K562 (cell line): Measurements from ENCODE around the gene PIGK. TPM values are rescaled to one million over a fixed set of nuclear protein-coding genes. Genes with fewer than 3 reads are reported as not detected.

Experiments
- ATAC-seq: fragments of 200-7000 bp; cut with Tn5 transposase; 3 replicates; pipeline ENCODE4 v1.9.1; 2020; ENCODE audit warnings: moderate library complexity
- BruUV-seq: library from RNA; stranded (reverse); fragments of 400-500 nt; replicated peaks from 2 replicates; lab custom pipeline; 2021; lab: Mats Ljungman, UMichigan
- CTCF ChIA-PET: fragments of 300-600 bp; formaldehyde crosslinking; extraction: SDS; loops from one replicate; lab custom pipeline; 2021; ENCODE audit warnings: low intra/inter-chr PET ratio; lab: Yijun Ruan, JAX
- POLR2A ChIA-PET: fragments of 300-600, 350-650 bp; sonication (Branson Sonifier 250); formaldehyde crosslinking; extraction: SDS; loops from one replicate; lab custom pipeline; 2021; ENCODE audit warnings: antibody characterized with exemption, inconsistent platforms; lab: Yijun Ruan, JAX
- DNase-seq, 4 experiments: peaks; one replicate each; pipeline versions ENCODE4 v3.0.0 to v3.0.0-alpha.2; 2011 to 2018; ENCODE audit warnings: low spot score in 3 of 4, mixed read lengths in 3 of 4; ENCODE audit errors: extremely low read depth in 1 of 4
- FAIRE-seq: peaks from 2 replicates; lab custom pipeline; 2011; peaks lifted over from hg19 to GRCh38; lab: Jason Lieb, UNC
- H2AFZ ChIP-seq: 2 replicates; pipeline ENCODE4 v1.6.0; 2011; ENCODE audit warnings: low read depth, low read length, control low read depth, inconsistent platforms
- H3K27ac ChIP-seq: fragments of 200-600 bp; 3 replicates; pipeline ENCODE4 v1.8.0; 2011; ENCODE audit warnings: low read depth, mild to moderate bottlenecking, control low read depth, inconsistent platforms, low read length, moderate library complexity, mixed read lengths; ENCODE audit errors: extremely low read depth
- H3K27me3 ChIP-seq, 2 experiments: fragments of 300-600 bp in 1 of 2; 2 replicates in 1 of 2; 3 replicates in 1 of 2; pipeline versions ENCODE4 v1.6.0 to v1.8.0; 2011; ENCODE audit warnings: inconsistent platforms in 2 of 2, low read length in 2 of 2, mild to moderate bottlenecking in 1 of 2, mixed read lengths in 1 of 2, moderate library complexity in 1 of 2; ENCODE audit not compliant: control insufficient read depth in 2 of 2, insufficient read depth in 2 of 2
- H3K36me3 ChIP-seq: fragments of 300-600 bp; 3 replicates; pipeline ENCODE4 v1.8.0; 2011; ENCODE audit warnings: mild to moderate bottlenecking, low read length, inconsistent platforms; ENCODE audit not compliant: control insufficient read depth, insufficient read depth
- H3K4me1 ChIP-seq, 2 experiments: fragments of 200-600 bp in 1 of 2; replicated peaks in 1 of 2; 2 replicates in 1 of 2; 3 replicates in 1 of 2; pipeline versions ENCODE4 v1.5.1 to v1.8.0; 2011; ENCODE audit warnings: inconsistent platforms in 2 of 2, low read length in 2 of 2, mild to moderate bottlenecking in 1 of 2, mixed read lengths in 1 of 2, moderate library complexity in 1 of 2; ENCODE audit not compliant: control insufficient read depth in 2 of 2, insufficient read depth in 2 of 2
- H3K4me2 ChIP-seq: 2 replicates; pipeline ENCODE4 v1.6.1; 2011; ENCODE audit warnings: low read length, control low read depth, inconsistent platforms, mixed read lengths; ENCODE audit not compliant: insufficient read depth
- H3K4me3 ChIP-seq: fragments of 200-600 bp; sonication (generic), shearing (Covaris generic); 2 replicates; pipeline ENCODE4 v1.5.1; 2016; ENCODE audit warnings: control low read depth, inconsistent platforms
- H3K79me2 ChIP-seq: fragments of 200-600 bp; 3 replicates; pipeline ENCODE4 v1.8.0; 2011; ENCODE audit warnings: low read length, inconsistent platforms; ENCODE audit not compliant: control insufficient read depth, insufficient read depth
- H3K9ac ChIP-seq, 2 experiments: 2 replicates each; pipeline versions ENCODE4 v1.6.0 to v1.6.1; 2011; ENCODE audit warnings: low read depth in 2 of 2, low read length in 2 of 2, control low read depth in 1 of 2, inconsistent platforms in 1 of 2, mild to moderate bottlenecking in 1 of 2, mixed read lengths in 1 of 2; ENCODE audit not compliant: insufficient read depth in 1 of 2
- H3K9me1 ChIP-seq: one replicate; pipeline ENCODE4 v1.6.0; 2011; ENCODE audit warnings: inconsistent platforms, mild to moderate bottlenecking, low read length, moderate library complexity; ENCODE audit not compliant: control insufficient read depth, insufficient read depth
- H3K9me3 ChIP-seq: replicated peaks from 2 replicates; pipeline ENCODE4 v1.5.1; 2011; ENCODE audit warnings: low read depth, low read length, inconsistent platforms; ENCODE audit not compliant: control insufficient read depth, insufficient read depth
- H4K20me1 ChIP-seq: replicated peaks from 2 replicates; pipeline ENCODE4 v1.6.1; 2011; ENCODE audit warnings: low read length, inconsistent platforms, mixed read lengths; ENCODE audit not compliant: control insufficient read depth, insufficient read depth
- BACH1 ChIP-seq: fragments of 200-800 bp; sonication (Bioruptor generic); IDR thresholded peaks from 2 replicates; pipeline ENCODE4 v1.6.1; 2016; ENCODE audit warnings: missing genetic modification characterization, missing compliant biosample characterization
- BRCA1 ChIP-seq, 2 experiments: fragments of 450-650 bp in 1 of 2; sonication (generic) in 1 of 2; formaldehyde crosslinking in 1 of 2; IDR thresholded peaks; 2 replicates each; pipeline versions ENCODE4 v1.5.0 to v1.6.1; 2017 to 2020; ENCODE audit warnings: mild to moderate bottlenecking in 1 of 2, missing genetic modification reagents in 1 of 2
- ETV6 ChIP-seq, 3 experiments: fragments of 150-350 bp in 1 of 3; sonication (generic) in 1 of 3; formaldehyde crosslinking in 1 of 3; IDR thresholded peaks; 2 replicates each; pipeline versions ENCODE4 v1.6.1 to v1.8.0; 2014 to 2022; ENCODE audit warnings: borderline replicate concordance in 2 of 3, low read depth in 2 of 3, antibody characterized with exemption in 1 of 3, low read length in 1 of 3, mild to moderate bottlenecking in 1 of 3, missing genetic modification reagents in 1 of 3
- FOXJ2 ChIP-seq: fragments of 200-800 bp; sonication (Bioruptor generic); IDR thresholded peaks from 2 replicates; pipeline ENCODE4 v1.6.1; 2016; ENCODE audit warnings: missing genetic modification characterization, missing compliant biosample characterization
- NONO ChIP-seq, 2 experiments: fragments of 200-400 bp in 1 of 2; fragments of 450-650 bp in 1 of 2; formaldehyde crosslinking in 1 of 2; IDR thresholded peaks; 2 replicates each; pipeline ENCODE4 v1.6.1; 2017; ENCODE audit warnings: low read depth in 2 of 2, mild to moderate bottlenecking in 2 of 2, moderate library complexity in 2 of 2, low read length in 1 of 2
- PTRF ChIP-seq: fragments of 450-650 bp; IDR thresholded peaks from 2 replicates; pipeline ENCODE4 v1.6.1; 2016; ENCODE audit warnings: mild to moderate bottlenecking, missing genetic modification characterization, missing compliant biosample characterization
- RAD51 ChIP-seq: fragments of 450-650 bp; IDR thresholded peaks from 2 replicates; pipeline ENCODE4 v1.7.1; 2016; ENCODE audit warnings: low read depth, mild to moderate bottlenecking, borderline replicate concordance
- TBL1XR1 ChIP-seq, 2 experiments: IDR thresholded peaks; 2 replicates each; pipeline ENCODE4 v1.6.1; 2012; ENCODE audit warnings: improper control_type of control experiment in 2 of 2, low read length in 2 of 2, mild to moderate bottlenecking in 1 of 2
- ZZZ3 ChIP-seq: fragments of 450-650 bp; IDR thresholded peaks from 2 replicates; pipeline ENCODE4 v1.6.1; 2016; ENCODE audit warnings: antibody characterized with exemption, mild to moderate bottlenecking, moderate library complexity
- WGBS: fragments of 100-300 bp; shearing (Covaris generic); methylation state at CpG from one replicate; pipeline ENCODE4 v1.1.6; 2016; ENCODE audit warnings: low coverage, mixed read lengths; ENCODE audit not compliant: insufficient coverage; ENCODE audit errors: missing lambda C conversion rate; 5-methylcytosine and 5-hydroxymethylcytosine counted together
- in situ Hi-C: fragments of 300-500 bp; cut with MboI; formaldehyde crosslinking; loops from 4 replicates; pipeline ENCODE4 v1.15.0; 2018; ENCODE audit warnings: inconsistent platforms, mixed read lengths
- intact Hi-C: fragments of 100-400 bp; cut with micrococcal nuclease; formaldehyde crosslinking; loops from 2 replicates; pipeline ENCODE4 v1.14.2; 2022
- polyA plus RNA-seq, 8 experiments: library from polyadenylated mRNA; depleted of rRNA in 4 of 8; stranded (reverse) in 5 of 8; unstranded in 3 of 8; fragments of >200 nt; fragmentation: Nextera tagmentation in 2 of 8; fragmentation: Illumina TruSeq in 1 of 8; extraction: Ambion mirVana in 2 of 8; extraction: Trizol in 1 of 8; gene quantifications; 2 replicates each; pipeline versions ENCODE4 v1.2.1 to v1.2.3, GENCODE V29; 2011 to 2014; ENCODE audit warnings: inconsistent platforms in 1 of 8, missing spikeins in 1 of 8
- total RNA-seq, 7 experiments: library from RNA; depleted of rRNA in 6 of 7; stranded (reverse); fragments of >200 nt in 6 of 7; fragmentation: Illumina TruSeq in 2 of 7; extraction: Trizol in 2 of 7; gene quantifications; 2 replicates each; pipeline versions ENCODE4 v1.2.1 to v1.2.3, GENCODE V29; 2011 to 2021; ENCODE audit warnings: low replicate concordance in 1 of 7

Gene PIGK
- total and polyA plus RNA-seq, 9 of the 15 experiments (the other 6 are each of a cell fraction or from before 2014, with no cell fraction given) = 15.7 to 59.5 (median 29.9) TPM

GRCh38 chr1:77168358-77168757 lies 50.9 kb downstream of the PIGK start:
- Histone ChIP-seq H4K20me1 (no peaks in the 10 kb centered on the region), H3K27me3 (no peaks in the 10 kb centered on the region), H3K27ac (no peak overlapping the region), H3K36me3 (no peaks in the 10 kb centered on the region; the same call in 2 of the 3 replicates), H3K9me3 (no peaks in the 10 kb centered on the region), H3K4me1 (no peaks in the 10 kb centered on the region), H3K4me2 (no peak overlapping the region), H3K9ac (no peak overlapping the region), H2AFZ (no peak overlapping the region), H3K4me3 (no peak overlapping the region), H3K9me1 (no peaks in the 10 kb centered on the region)
- FAIRE-seq (no peak), DNase-seq (no peak)
- in situ Hi-C loops = loop anchor here (25.0 kb wide), 1 partner anchor 944 kb away; no protein-coding TSS in a partner anchor
- intact Hi-C loops = no loop called here
- CTCF ChIA-PET = no interaction called here
- BruUV-seq = no TSS peak
- TF ChIP-seq TBL1XR1 (IDR thresholded peaks at IDR 0.05; ENCODE audit: low read length in 2 of 2) = no peak
- no peak for TF ChIP-seq BRCA1 (IDR thresholded peaks at IDR 0.05)
- TF ChIP-seq BRCA1 (CRISPR knock-in tag; IDR thresholded peaks at IDR 0.05) = no peak
- TF ChIP-seq RAD51 = no peak
- TF ChIP-seq BACH1 (tag) = no peak
- no peak for TF ChIP-seq ZZZ3
- no peak for TF ChIP-seq FOXJ2 (tag)
- TF ChIP-seq NONO (IDR thresholded peaks at IDR 0.05; ENCODE audit: low read depth in 2 of 2, low read length in 1 of 2) = no peak
- TF ChIP-seq PTRF (tag) = no peak
- TF ChIP-seq ETV6 (IDR thresholded peaks at IDR 0.05; ENCODE audit: borderline replicate concordance in 1 of 2, low read depth in 2 of 2, low read length in 1 of 2) = no peak
- no peak for TF ChIP-seq ETV6 (CRISPR knock-in tag; IDR thresholded peaks at IDR 0.05; ENCODE audit: borderline replicate concordance)
- TF ChIP-seq, all 486 proteins: peak for 0
- POLR2A ChIA-PET = no interaction called here
- no peak for ATAC-seq
- WGBS = 94% methylated on average over 1 of the region's 1 CpG
- no peaks in the 10 kb centered on the region for H3K79me2 ChIP-seq
